ENCODE measurements around the gene PISD. TPM values are rescaled to one million over a fixed set of nuclear protein-coding genes. Genes with fewer than 3 reads are reported as not detected.

The PISD gene
- total RNA-seq, 2 donors from 2014 or later: 39.1 to 43.4 TPM

DNA sequence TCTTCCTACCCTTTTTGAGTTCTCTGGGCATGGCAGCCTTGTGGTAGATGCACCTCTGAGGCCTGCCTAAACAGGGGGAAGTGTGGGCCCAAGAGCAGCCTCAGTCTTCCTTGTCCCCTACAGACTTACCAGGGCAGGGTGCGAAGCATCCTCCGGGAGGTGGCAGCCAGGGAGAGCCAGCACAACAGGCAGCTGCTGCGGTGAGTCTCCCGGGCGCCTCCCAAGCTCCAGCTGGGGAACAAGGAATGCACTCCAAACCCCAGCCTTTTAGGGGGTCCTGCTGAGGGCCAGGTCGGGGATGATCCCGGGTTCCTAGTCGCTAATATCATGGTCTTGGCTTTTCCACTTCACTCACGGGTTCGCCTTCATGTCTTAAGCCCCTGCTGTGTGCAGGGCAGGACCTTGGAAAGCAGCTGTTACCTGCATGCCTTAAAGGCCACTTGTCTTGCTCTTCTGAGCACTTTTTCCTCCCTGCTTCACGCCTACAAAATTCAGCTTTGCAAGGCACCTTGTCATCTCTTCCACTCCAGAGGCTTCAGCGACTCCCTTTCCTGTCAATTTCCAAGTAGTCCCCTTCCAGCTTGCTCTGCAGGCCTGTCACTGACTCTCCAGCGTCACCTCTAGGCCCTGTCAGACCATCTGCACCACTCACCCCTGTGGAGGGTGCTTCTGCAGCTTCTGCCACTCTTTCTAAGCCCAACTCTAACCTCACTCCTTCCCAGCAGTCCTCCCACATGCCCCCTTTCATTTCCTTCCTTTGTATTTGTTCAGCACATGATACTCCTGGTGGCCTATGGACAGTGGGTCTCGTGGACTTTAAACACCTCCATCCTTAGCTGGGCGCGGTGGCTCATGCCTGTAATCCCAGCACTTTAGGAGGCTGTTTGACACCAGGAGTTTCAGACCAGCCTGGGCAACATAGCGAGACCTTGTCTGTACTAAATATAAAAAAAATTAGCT lies 57.0 kb downstream of the PISD start:
- no peaks in the 10 kb centered on the region for H3K9me3 Mint-ChIP-seq
- no peak overlapping the region for H3K27ac Mint-ChIP-seq
- H3K4me1 ChIP-seq (ENCODE audit: control insufficient read depth, insufficient read depth, low read length): no peaks in the 10 kb centered on the region
- DNase-seq: peak; percentile 59
- no peak overlapping the region for H3K4me3 Mint-ChIP-seq
- TF ChIP-seq, protein P1, sequence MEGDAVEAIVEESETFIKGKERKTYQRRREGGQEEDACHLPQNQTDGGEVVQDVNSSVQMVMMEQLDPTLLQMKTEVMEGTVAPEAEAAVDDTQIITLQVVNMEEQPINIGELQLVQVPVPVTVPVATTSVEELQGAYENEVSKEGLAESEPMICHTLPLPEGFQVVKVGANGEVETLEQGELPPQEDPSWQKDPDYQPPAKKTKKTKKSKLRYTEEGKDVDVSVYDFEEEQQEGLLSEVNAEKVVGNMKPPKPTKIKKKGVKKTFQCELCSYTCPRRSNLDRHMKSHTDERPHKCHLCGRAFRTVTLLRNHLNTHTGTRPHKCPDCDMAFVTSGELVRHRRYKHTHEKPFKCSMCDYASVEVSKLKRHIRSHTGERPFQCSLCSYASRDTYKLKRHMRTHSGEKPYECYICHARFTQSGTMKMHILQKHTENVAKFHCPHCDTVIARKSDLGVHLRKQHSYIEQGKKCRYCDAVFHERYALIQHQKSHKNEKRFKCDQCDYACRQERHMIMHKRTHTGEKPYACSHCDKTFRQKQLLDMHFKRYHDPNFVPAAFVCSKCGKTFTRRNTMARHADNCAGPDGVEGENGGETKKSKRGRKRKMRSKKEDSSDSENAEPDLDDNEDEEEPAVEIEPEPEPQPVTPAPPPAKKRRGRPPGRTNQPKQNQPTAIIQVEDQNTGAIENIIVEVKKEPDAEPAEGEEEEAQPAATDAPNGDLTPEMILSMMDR (conservative IDR thresholded peaks at IDR 0.05): no peak
- no peak overlapping the region for H3K4me3 ChIP-seq (ENCODE audit: low read length)
- no peak overlapping the region for H3K27ac ChIP-seq (ENCODE audit: low read depth, low read length)
- H3K36me3 ChIP-seq (ENCODE audit: control insufficient read depth, insufficient read depth, low read length): no peaks in the 10 kb centered on the region
- H3K9ac ChIP-seq (ENCODE audit: extremely low read depth, low read length, poor library complexity, severe bottlenecking): no peak overlapping the region
- peaks cover 2% of the 10 kb centered on the region for H3K36me3 Mint-ChIP-seq (ENCODE audit: low read depth)
- no peaks in the 10 kb centered on the region for H3K27me3 Mint-ChIP-seq (ENCODE audit: insufficient read depth)
- WGBS, 2 experiments (ENCODE audit: insufficient coverage in 1 of 2, insufficient read length in 1 of 2): 88 to 90% methylated on average over 15 to 17 of the region's 17 CpGs
- H3K4me1 Mint-ChIP-seq: no peaks in the 10 kb centered on the region
- H3K27me3 ChIP-seq (ENCODE audit: control insufficient read depth, insufficient read depth, low read length, poor library complexity, severe bottlenecking): no peaks in the 10 kb centered on the region
- H3K9me3 ChIP-seq (ENCODE audit: control insufficient read depth, low read length): no peaks in the 10 kb centered on the region

DNA sequence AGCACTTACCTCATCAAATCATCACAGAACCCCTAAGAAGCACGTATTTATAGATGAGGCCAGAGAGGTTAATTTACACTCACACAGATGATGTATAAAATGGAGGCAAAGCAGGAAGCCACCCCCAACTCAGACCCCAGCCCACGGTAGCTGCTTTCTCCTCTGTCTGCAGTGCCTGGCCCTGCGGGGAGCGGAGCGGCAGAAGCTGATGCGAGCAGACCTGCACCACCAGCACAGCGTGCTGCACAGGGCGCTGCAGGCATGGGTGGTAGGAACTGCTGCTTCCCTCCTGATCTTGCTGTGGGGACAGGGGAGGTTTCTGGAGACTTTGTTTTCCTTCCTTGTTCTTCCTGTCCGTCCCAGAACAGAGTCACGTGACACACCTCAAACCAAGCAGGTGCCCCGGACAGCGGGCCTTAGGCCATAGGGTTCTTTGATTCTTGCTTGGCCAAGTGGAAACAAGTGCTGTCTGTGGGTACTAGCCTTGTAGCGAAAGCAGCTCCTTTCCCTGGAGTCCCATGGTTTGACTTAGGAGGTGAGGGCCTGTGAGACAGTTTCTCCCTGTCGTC lies 57.8 kb downstream of the PISD start:
- no peaks in the 10 kb centered on the region for H3K36me3 ChIP-seq (ENCODE audit: control insufficient read depth, insufficient read depth, low read length)
- H3K27me3 ChIP-seq (ENCODE audit: control insufficient read depth, insufficient read depth, low read length, poor library complexity, severe bottlenecking): no peaks in the 10 kb centered on the region
- H3K4me1 Mint-ChIP-seq: no peaks in the 10 kb centered on the region
- H3K4me3 ChIP-seq (ENCODE audit: low read length): no peak overlapping the region
- no peaks in the 10 kb centered on the region for H3K9me3 ChIP-seq (ENCODE audit: control insufficient read depth, low read length)
- TF ChIP-seq, protein P1 (conservative IDR thresholded peaks at IDR 0.05): no peak
- DNase-seq: no peak
- H3K9me3 Mint-ChIP-seq: no peaks in the 10 kb centered on the region
- H3K27me3 Mint-ChIP-seq (ENCODE audit: insufficient read depth): no peaks in the 10 kb centered on the region
- no peak overlapping the region for H3K27ac Mint-ChIP-seq
- H3K4me1 ChIP-seq (ENCODE audit: control insufficient read depth, insufficient read depth, low read length): no peaks in the 10 kb centered on the region
- H3K4me3 Mint-ChIP-seq: no peak overlapping the region
- no peak overlapping the region for H3K27ac ChIP-seq (ENCODE audit: low read depth, low read length)
- H3K9ac ChIP-seq (ENCODE audit: extremely low read depth, low read length, poor library complexity, severe bottlenecking): no peak overlapping the region
- H3K36me3 Mint-ChIP-seq (ENCODE audit: low read depth): peaks cover 2% of the 10 kb centered on the region
- 94 to 95% methylated on average over 5 to 14 of the region's 14 CpGs for WGBS, 2 experiments (ENCODE audit: insufficient coverage in 1 of 2, insufficient read length in 1 of 2)

- Mint-ChIP-seq H3K9me3 (no peaks in the 10 kb centered on the region), H3K4me1 (no peaks in the 10 kb centered on the region), H3K4me3 (no peak overlapping the region), H3K27ac (no peak overlapping the region), H3K36me3 (ENCODE audit: low read depth) (peaks cover 2% of the 10 kb centered on the region), H3K27me3 (ENCODE audit: insufficient read depth) (no peaks in the 10 kb centered on the region)
- Histone ChIP-seq H3K9ac (ENCODE audit: extremely low read depth, low read length, poor library complexity, severe bottlenecking) (no peak overlapping the region), H3K9me3 (ENCODE audit: control insufficient read depth, low read length) (no peaks in the 10 kb centered on the region), H3K4me1 (ENCODE audit: control insufficient read depth, insufficient read depth, low read length) (no peaks in the 10 kb centered on the region), H3K4me3 (ENCODE audit: low read length) (no peak overlapping the region), H3K27ac (ENCODE audit: low read depth, low read length) (no peak overlapping the region), H3K27me3 (ENCODE audit: control insufficient read depth, insufficient read depth, low read length, poor library complexity, severe bottlenecking) (no peaks in the 10 kb centered on the region), H3K36me3 (ENCODE audit: control insufficient read depth, insufficient read depth, low read length) (no peaks in the 10 kb centered on the region)
- DNase-seq: no peak
- WGBS, 2 experiments (ENCODE audit: insufficient coverage in 1 of 2, insufficient read length in 1 of 2): 94 to 96% methylated on average over 3 to 5 of the region's 5 CpGs
- TF ChIP-seq, protein P1 (conservative IDR thresholded peaks at IDR 0.05): no peak
Observed at GRCh38 chr22:31603574-31603973, 58.4 kb downstream of the PISD start.
